Type B pancreatic cell (in vitro differentiated cells): ENCODE data around the gene RGS17. TPM values are rescaled to one million over a fixed set of nuclear protein-coding genes. Genes with fewer than 3 reads are reported as not detected.

ENCODE experiments used
- DNase-seq: peaks from one replicate; pipeline ENCODE4 v3.0.0; 2021; ENCODE audit warnings: mixed read lengths; ENCODE audit not compliant: unreplicated experiment; ENCODE audit errors: extremely low spot score
- H3K27ac Mint-ChIP-seq: 2 replicates; pipeline ENCODE4 v1.8.0; 2021; ENCODE audit warnings: mild to moderate bottlenecking, mixed read lengths
- H3K27me3 Mint-ChIP-seq: 2 replicates; pipeline ENCODE4 v1.8.0; 2021; ENCODE audit warnings: mixed read lengths
- H3K36me3 Mint-ChIP-seq: 2 replicates; pipeline ENCODE4 v1.8.0; 2021; ENCODE audit warnings: mixed read lengths
- H3K4me1 Mint-ChIP-seq: one replicate; pipeline ENCODE4 v1.8.0; 2021; ENCODE audit warnings: mixed read lengths; ENCODE audit not compliant: unreplicated experiment
- H3K4me3 Mint-ChIP-seq: 2 replicates; pipeline ENCODE4 v1.8.0; 2021; ENCODE audit warnings: mild to moderate bottlenecking, mixed read lengths
- H3K9me3 Mint-ChIP-seq: 2 replicates; pipeline ENCODE4 v1.8.0; 2021; ENCODE audit warnings: mixed read lengths
- total RNA-seq: library from RNA; stranded (reverse); gene quantifications from 2 replicates; pipeline ENCODE4 v1.2.1, GENCODE V29; 2021; ENCODE audit warnings: low replicate concordance
- TF ChIP-seq, protein P1 (sequence below): fragments of 200-600 bp; sonication (generic); conservative IDR thresholded peaks from 2 replicates; pipeline ENCODE4 v1.5.0; 2021; ENCODE audit warnings: antibody characterized with exemption, mild to moderate bottlenecking

Gene RGS17
- total RNA-seq, 1 donor from 2014 or later: 3.7 TPM

DNA sequence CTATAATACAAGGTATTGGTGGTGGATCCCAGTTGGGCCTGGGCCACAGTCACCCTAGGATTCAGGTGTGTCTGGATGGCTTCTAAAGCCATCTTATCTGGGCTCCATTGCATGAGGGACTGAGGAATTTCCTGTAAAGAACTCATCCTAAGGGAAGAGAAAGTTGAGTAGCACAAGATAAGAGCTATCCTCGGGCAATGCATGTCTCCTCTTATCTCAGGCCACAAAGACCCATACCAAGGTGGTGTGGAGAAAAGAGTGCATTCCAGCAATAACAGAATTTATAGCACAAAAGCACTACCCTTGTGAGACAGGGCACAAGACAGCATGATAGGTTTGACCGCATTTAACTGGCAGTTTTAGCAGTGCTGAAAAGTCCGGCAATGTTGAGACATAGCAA is 114.2 kb downstream of the RGS17 start:
- TF ChIP-seq, protein P1, sequence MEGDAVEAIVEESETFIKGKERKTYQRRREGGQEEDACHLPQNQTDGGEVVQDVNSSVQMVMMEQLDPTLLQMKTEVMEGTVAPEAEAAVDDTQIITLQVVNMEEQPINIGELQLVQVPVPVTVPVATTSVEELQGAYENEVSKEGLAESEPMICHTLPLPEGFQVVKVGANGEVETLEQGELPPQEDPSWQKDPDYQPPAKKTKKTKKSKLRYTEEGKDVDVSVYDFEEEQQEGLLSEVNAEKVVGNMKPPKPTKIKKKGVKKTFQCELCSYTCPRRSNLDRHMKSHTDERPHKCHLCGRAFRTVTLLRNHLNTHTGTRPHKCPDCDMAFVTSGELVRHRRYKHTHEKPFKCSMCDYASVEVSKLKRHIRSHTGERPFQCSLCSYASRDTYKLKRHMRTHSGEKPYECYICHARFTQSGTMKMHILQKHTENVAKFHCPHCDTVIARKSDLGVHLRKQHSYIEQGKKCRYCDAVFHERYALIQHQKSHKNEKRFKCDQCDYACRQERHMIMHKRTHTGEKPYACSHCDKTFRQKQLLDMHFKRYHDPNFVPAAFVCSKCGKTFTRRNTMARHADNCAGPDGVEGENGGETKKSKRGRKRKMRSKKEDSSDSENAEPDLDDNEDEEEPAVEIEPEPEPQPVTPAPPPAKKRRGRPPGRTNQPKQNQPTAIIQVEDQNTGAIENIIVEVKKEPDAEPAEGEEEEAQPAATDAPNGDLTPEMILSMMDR: no peak
- Mint-ChIP-seq H3K4me3 (no peak overlapping the region), H3K4me1 (no peaks in the 10 kb centered on the region), H3K27me3 (no peaks in the 10 kb centered on the region), H3K36me3 (no peaks in the 10 kb centered on the region), H3K9me3 (no peaks in the 10 kb centered on the region), H3K27ac (no peak overlapping the region)
- DNase-seq: no peak

DNA sequence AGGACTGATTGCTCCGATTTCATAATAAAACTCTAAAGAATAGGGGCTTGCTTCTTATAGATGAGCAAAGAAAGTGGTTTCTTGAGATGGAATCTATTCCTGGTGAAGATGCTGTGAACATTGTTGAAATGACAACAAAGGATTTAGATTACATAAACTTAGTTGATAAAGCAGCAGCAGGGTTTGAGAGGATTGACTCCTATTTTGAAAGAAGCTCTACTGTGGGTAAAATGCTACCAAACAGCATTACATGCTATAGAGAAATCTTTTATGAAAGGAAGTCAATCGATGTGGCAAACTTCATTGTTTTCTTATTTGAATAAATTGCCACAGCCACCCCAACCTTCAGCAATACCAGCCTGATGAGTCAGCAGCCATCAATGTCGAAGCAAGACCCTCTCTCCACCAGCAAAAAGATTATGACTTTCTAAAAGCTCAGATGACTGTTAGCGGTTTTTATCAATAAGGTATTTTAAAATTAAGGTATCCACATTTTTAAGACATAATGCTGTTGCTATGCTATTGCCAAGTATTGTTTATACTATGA is 115.9 kb downstream of the RGS17 start:
- TF ChIP-seq, protein P1: no peak
- DNase-seq: no peak
- Mint-ChIP-seq H3K27ac (no peak overlapping the region), H3K4me3 (no peak overlapping the region), H3K27me3 (no peaks in the 10 kb centered on the region), H3K9me3 (no peaks in the 10 kb centered on the region), H3K36me3 (no peaks in the 10 kb centered on the region), H3K4me1 (no peaks in the 10 kb centered on the region)

DNA sequence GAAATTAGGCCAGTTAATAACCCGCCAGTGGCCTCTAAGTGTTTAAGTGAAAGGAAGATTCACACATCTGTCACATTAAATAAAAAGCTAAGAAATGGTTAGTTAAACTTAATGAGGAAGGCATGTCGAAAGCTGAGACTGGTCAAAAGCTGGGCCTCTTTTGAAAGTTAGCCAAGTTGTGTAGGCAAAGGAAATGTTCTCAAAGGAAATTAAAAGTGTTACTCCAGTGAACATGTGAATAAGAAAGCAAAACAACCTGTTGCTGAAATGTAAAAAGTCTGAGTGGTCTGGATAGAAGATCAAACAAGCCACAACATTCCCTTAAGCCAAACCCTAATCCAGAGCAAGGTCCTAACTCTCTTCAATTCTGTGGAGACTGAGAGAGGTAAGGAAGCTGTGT is 117.6 kb downstream of the RGS17 start:
- H3K27me3 Mint-ChIP-seq: no peaks in the 10 kb centered on the region
- TF ChIP-seq, protein P1: no peak
- H3K27ac Mint-ChIP-seq: no peak overlapping the region
- no peaks in the 10 kb centered on the region for H3K36me3 Mint-ChIP-seq
- H3K9me3 Mint-ChIP-seq: no peaks in the 10 kb centered on the region
- no peak for DNase-seq
- no peak overlapping the region for H3K4me3 Mint-ChIP-seq
- H3K4me1 Mint-ChIP-seq: no peaks in the 10 kb centered on the region

DNA sequence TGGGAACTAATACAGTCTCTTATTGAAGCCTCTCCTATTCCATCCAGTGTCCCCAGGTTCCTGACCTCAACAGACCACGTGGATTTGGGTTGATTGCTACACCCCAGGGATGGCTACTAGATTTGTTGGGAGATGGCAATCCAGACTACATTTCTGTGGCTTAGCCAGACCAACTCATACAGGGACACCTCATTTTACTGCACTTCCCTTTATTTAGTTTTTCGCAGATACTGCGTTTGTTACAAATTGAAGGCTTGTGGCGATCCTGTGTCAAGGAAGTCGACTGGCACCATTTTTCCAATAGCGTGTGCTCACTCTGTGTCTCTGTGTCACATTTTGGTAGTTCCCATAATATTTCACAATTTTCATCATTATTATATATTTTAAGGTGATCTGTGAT is 118.2 kb downstream of the RGS17 start:
- TF ChIP-seq, protein P1: no peak
- Mint-ChIP-seq H3K4me1 (no peaks in the 10 kb centered on the region), H3K9me3 (no peaks in the 10 kb centered on the region), H3K36me3 (no peaks in the 10 kb centered on the region), H3K4me3 (no peak overlapping the region), H3K27me3 (no peaks in the 10 kb centered on the region), H3K27ac (no peak overlapping the region)
- no peak for DNase-seq

DNA sequence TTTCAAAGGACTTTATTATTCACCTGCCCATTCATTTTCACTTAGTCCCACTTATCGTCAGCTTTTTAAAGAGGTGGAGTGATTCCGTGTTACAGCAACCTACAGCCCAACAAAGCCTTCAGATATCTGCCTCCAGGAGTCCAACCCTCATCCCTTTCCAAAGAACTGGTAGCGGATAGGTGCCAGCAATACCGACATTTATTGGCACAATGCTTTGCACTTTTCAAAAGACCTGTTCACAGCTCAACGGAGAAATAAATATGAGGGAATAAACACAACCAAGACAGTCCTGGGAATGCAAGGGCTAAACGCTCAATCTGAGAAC is 127.8 kb downstream of the RGS17 start:
- H3K36me3 Mint-ChIP-seq: peaks cover 4% of the 10 kb centered on the region
- H3K9me3 Mint-ChIP-seq: no peaks in the 10 kb centered on the region
- peak overlapping the region; percentile 91 for H3K27ac Mint-ChIP-seq
- H3K4me3 Mint-ChIP-seq: peak overlapping the region; percentile 95
- no peaks in the 10 kb centered on the region for H3K27me3 Mint-ChIP-seq
- TF ChIP-seq, protein P1: no peak
- no peak for DNase-seq
- H3K4me1 Mint-ChIP-seq: peaks cover 26% of the 10 kb centered on the region
